ENCODE results near the gene QARS1. TPM values are rescaled to one million over a fixed set of nuclear protein-coding genes. Genes with fewer than 3 reads are reported as not detected.

QARS1 gene
- total and polyA plus RNA-seq, 2 of the 8 experiments (the other 6 are each of a cell fraction or from before 2014, with no cell fraction given): 353 to 581 TPM

GRCh38 chr3:49058011-49058410 is 46.5 kb downstream of the QARS1 start:
- WGBS, 2 experiments (ENCODE audit: extremely low coverage in 1 of 2, insufficient coverage in 1 of 2, insufficient read length in 1 of 2, insufficient replicate concordance in 2 of 2, low coverage in 1 of 2, low lambda C conversion rate in 2 of 2, missing lambda C conversion rate in 1 of 2): 93% methylated on average over 7 of the region's 7 CpGs; no CpG with 5 or more reads in 1 of the 2 experiments
- DNase-seq (ENCODE audit: low read depth in 1 of 2, low spot score in 2 of 2): no peak
- H2AK5ac ChIP-seq (ENCODE audit: low read depth, low read length): no peak overlapping the region
- H4K5ac ChIP-seq (ENCODE audit: insufficient read length, low read depth, low read length): no peak overlapping the region
- no peak overlapping the region for H3K56ac ChIP-seq (replicated peaks; ENCODE audit: insufficient read length, low read depth, low read length)
- H3K4ac ChIP-seq (replicated peaks; ENCODE audit: insufficient read length, low read depth, low read length): no peak overlapping the region
- H4K20me1 ChIP-seq (replicated peaks in 1 of 2; ENCODE audit: control insufficient read depth in 1 of 2, insufficient read depth in 2 of 2, low read length in 2 of 2): peaks cover 0 to 11% of the 10 kb centered on the region in 2 experiments
- H3K4me2 ChIP-seq (ENCODE audit: insufficient read depth in 1 of 2, low read depth in 2 of 2, low read length in 2 of 2): no peak overlapping the region
- H2BK20ac ChIP-seq (ENCODE audit: low read length): no peak overlapping the region
- no peak overlapping the region for H4K8ac ChIP-seq (ENCODE audit: extremely low read depth, insufficient read depth, low read length)
- no peaks in the 10 kb centered on the region for H3K4me1 ChIP-seq (replicated peaks in 1 of 4; ENCODE audit: control insufficient read depth in 3 of 4, insufficient read depth in 4 of 4, low read length in 3 of 4)
- no peak overlapping the region for H3K4me3 ChIP-seq (ENCODE audit: extremely low read depth in 1 of 4, insufficient read depth in 2 of 4, low read depth in 3 of 4, low read length in 4 of 4)
- no peak for TF ChIP-seq POLR2AphosphoS5 (IDR thresholded peaks at IDR 0.05; ENCODE audit: low read depth, low read length)
- TF ChIP-seq USF2 (IDR thresholded peaks at IDR 0.05; ENCODE audit: low read length): no peak
- TF ChIP-seq NANOG (IDR thresholded peaks at IDR 0.05; ENCODE audit: insufficient read depth, low read depth, low read length, poor library complexity, severe bottlenecking): no peak
- no peak for TF ChIP-seq MAFK (IDR thresholded peaks at IDR 0.05; ENCODE audit: low read depth, low read length)
- TF ChIP-seq BCL11A (IDR thresholded peaks at IDR 0.05; ENCODE audit: low read depth in 2 of 2, low read length in 2 of 2): no peak
- no peak for TF ChIP-seq RBBP5 (IDR thresholded peaks at IDR 0.05; ENCODE audit: borderline replicate concordance, low read depth, low read length)
- H3K27me3 ChIP-seq (replicated peaks in 1 of 4; ENCODE audit: control insufficient read depth in 3 of 4, extremely low read depth in 1 of 4, insufficient read depth in 3 of 4, low read length in 3 of 4): no peaks in the 10 kb centered on the region
- H2BK5ac ChIP-seq (ENCODE audit: low read depth, low read length): no peak overlapping the region
- peaks cover 28 to 61% (median 42%) of the 10 kb centered on the region in 4 experiments for H3K36me3 ChIP-seq (ENCODE audit: control insufficient read depth in 2 of 4, insufficient read depth in 4 of 4, low read length in 3 of 4)
- H2BK12ac ChIP-seq (ENCODE audit: low read depth, low read length): no peak overlapping the region
- H3K18ac ChIP-seq (ENCODE audit: extremely low read depth, low read length): no peak overlapping the region
- no peak overlapping the region for H2BK120ac ChIP-seq (replicated peaks; ENCODE audit: low read depth, low read length)
- ChIA-PET POLR2A (ENCODE audit: partially characterized antibody) (interaction anchor here (1.6 kb wide), 1 partner anchor 8 kb away, joined by 5 read pairs; no protein-coding TSS in a partner anchor), CTCF (ENCODE audit: partially characterized antibody) (no interaction called here)
- H3K23me2 ChIP-seq (ENCODE audit: low read depth, low read length): no peaks in the 10 kb centered on the region
- H3K79me1 ChIP-seq (ENCODE audit: low read depth, low read length): peaks cover 9% of the 10 kb centered on the region
- no peak overlapping the region for H3K9ac ChIP-seq (replicated peaks in 1 of 4; ENCODE audit: extremely low read depth in 1 of 4, low read depth in 3 of 4, low read length in 3 of 4)
- no peak overlapping the region for H3K27ac ChIP-seq (ENCODE audit: low read depth, low read length)
- H3K79me2 ChIP-seq (ENCODE audit: control insufficient read depth in 1 of 2, insufficient read depth in 2 of 2, low read length in 2 of 2): peaks cover 0 to 7% of the 10 kb centered on the region in 2 experiments; a peak in 1 of 4 replicates
- H2AFZ ChIP-seq (ENCODE audit: low read length): no peak overlapping the region
- H3K9me3 ChIP-seq (ENCODE audit: insufficient read depth in 2 of 2, low read depth in 1 of 2, low read length in 1 of 2): no peaks in the 10 kb centered on the region
- FAIRE-seq: no peak
- no peak overlapping the region for H2BK15ac ChIP-seq (ENCODE audit: low read length)
- H3K14ac ChIP-seq (ENCODE audit: insufficient read length): no peak overlapping the region
- no peak overlapping the region for H4K91ac ChIP-seq (replicated peaks; ENCODE audit: insufficient read length, low read length)
- no peak overlapping the region for H3K23ac ChIP-seq (ENCODE audit: insufficient read length)

Measured in H1 (cell line).